C4-2B (cell line): ENCODE results near the gene MYO9B.

Experiments used
- CTCF ChIP-seq: fragments of 450-650 bp; conservative IDR thresholded peaks from 2 replicates; pipeline ENCODE4 v1.5.1; 2017; ENCODE audit warnings: mild to moderate bottlenecking
- ZFX ChIP-seq: fragments of 450-650 bp; IDR thresholded peaks from 2 replicates; pipeline ENCODE4 v1.6.1; 2017

DNA sequence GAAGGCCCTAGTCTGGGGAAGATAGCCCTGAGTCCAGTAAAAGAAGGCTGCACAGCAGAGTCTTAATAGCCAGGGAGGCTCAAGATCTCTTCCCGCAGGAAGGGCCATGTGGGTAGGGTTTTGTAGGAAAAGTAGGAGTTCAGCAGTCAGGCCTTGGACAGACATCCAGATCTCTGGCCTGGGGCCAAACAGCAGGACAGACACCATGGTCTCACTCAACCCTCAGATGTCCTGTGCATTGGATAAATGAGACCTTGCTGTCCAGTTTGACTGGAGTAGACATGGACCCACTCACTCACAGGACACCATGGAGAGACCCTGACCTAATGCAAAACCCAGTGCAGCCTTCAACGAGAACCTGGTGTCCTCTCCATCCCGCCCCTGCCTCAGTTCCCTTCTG is 154.3 kb downstream of the MYO9B start:
- TF ChIP-seq CTCF (no peak), ZFX (no peak)
